Measurements from ENCODE around the gene ACOXL.

Gene ACOXL

DNA sequence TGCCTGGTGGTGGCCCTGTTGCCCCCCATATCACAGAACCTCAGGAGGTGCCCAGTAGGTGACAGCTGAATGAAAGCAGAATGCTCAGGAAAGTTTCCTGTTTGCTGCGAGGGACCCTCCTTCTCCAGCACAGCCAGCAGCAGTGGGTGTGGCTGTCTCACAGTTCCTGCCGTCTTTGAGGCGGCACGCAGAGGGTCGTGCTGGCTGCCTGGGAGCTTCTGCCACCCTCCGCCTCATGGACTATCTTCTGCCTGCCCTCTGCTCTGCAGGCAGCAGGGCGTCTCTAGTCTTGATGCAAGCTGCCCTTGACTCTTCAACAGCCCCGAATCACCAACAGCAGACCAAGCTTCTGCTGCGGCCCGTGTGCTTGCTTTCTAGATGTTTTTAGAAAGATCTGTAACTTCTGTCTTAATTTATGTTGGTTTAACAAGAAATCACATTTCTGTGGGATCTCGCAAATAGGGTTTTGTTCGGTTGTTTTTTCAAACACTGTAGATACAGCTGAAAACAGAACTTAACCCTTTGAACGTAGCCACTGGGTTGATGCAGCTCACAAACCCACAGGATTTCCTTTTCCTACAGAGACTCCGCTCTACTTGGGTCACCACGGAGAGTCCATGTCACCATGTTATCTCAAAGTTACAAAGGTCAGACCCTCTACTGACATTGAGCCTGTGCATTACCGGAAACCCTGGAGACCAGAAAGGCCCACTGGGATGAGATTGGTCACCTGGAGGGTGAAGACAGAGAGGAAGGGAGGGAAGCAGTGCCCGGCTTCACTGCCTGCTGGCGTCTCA is 144.9 kb downstream of the ACOXL start:
- peak; percentile 15 for DNase-seq

DNA sequence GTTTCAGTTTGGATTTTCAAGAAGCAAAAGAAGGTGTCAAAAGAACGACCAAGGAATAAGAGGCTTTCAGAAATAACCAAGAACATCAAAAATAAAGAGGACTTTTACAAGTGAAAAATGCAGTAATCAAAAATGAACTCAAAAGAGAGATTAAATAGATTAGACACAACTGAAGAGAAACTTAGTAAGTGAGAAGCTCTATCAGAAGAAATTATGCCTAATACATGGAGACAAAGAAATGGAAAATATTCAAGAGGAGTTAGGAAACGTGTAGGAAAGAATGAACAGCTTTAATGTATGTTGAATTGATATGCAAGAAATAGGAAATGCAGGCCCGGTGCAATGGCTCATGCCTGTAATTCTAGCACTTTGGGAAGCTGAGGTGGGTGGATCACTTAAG is 145.8 kb downstream of the ACOXL start:
- DNase-seq, result no peak

DNA sequence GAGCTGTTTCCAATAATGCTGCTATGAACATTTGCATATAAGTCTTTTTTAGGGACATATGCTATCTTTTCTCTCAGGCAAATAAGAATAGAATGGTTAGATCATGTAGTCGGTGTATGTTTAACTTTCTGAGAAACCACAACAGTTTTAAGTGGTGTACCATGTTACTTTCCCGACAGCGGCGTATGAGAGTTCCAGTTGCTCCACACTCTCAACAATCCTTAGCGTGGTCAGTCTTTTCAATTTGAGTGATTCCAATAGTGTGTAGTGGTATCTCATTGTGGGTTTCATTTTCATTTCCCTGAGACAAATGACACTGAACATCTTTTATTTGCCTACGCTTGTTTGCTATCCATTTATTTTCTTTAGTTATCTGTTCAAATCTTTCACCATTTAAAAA is 149.5 kb downstream of the ACOXL start:
- no peak for DNase-seq

GRCh38 chr2:110883406-110883805 is 151.0 kb downstream of the ACOXL start:
- no peak for DNase-seq

DNA sequence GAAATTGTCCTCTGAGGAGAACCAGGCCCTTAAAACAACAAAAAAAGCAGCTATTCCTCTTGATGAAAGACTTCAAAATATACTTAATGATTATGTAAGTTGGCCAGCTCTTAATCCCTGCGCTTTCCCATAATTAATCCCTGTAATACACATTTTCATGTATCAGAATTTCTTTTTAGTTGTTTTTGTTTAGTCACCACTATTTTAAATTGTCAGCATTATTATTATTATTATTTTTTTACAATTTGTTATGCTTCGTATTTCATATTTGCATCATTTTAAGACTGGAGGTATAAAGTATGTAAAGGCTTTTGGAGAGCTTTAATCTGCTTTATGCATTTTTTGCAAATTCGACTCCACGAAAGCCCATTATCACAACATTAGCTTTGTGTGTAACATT is 152.9 kb downstream of the ACOXL start:
- DNase-seq, result no peak

DNA sequence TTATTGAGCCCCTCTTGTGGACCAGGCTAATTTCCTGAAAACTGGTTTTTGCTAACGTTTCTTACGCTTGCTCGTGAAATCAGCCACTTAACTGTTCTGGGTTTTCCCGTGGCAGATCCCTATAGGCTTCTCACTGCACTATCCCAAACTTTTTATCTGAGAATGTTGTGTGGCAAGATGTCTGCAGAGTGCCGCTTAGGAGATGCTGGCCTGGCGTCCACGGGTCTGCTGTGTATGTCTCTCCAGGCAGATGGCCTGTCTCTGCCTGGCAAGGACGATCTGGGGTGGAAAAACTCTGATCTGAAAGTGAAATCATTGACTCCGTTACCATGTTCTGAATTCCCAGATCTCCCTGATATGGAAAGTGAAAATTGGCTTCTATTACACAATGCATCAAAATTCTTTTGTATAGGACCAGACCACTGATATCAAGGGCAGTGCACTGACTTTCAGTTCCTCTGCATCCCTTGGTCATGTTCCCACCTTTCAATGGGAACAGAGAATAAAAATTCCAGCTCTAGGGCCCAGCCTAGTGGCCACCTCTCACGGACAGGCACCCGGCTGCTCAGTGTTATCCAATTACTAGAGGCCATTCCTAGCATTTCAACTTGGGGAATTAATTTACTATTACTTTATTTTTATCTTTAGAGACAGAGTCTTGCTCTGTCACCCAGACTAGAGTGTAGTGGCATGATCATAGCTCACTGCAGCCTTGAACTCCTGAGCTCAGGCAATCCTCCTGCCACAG is 154.6 kb downstream of the ACOXL start:
- DNase-seq, result no peak

DNA sequence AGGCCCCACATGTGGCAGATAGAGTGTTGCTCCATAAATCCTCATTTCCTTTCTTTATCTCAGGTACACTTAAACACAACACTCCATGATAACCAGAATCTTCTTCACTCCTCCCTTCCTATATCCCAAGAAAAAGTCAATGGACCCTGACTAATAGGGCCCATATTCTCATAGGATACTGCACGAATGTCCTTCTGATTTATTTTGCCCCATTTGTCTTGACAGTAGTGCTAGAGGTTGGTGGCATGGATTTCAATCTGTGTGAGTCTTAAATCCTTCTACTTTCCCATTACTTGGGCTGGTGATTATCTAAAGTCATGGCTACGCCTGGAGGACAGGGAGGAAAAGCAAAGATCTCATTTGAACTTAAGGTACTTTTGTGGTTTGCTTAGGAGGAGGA is 156.0 kb downstream of the ACOXL start:
- DNase-seq, result no peak

DNA sequence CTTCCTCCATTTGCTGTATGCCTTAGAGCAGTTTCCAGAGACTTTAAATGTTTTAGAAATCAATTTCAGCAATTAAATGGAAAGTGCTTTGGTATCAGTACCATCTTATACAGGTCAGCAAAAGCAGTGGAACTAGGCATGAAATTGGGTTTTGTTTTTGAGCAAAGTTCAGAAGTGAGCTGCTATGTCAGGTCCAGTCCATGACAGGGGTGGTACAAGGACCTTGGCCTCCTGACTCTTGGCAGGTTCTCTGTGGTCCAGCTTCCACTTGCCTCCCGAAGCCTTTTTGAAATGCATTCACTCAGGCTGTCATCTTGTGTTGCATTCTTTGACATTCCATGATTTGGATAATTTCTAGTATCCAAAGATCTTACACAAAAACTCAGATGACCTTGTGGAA is 159.3 kb downstream of the ACOXL start:
- no peak for DNase-seq

- no peak for DNase-seq
Observed at GRCh38 chr2:110896226-110896625, 163.9 kb downstream of the ACOXL start.

- DNase-seq, result no peak
Observed at GRCh38 chr2:110897966-110898365, 165.6 kb downstream of the ACOXL start.

GRCh38 chr2:110900191-110900590 is 167.8 kb downstream of the ACOXL start:
- DNase-seq, result no peak

- no peak for DNase-seq
Observed at GRCh38 chr2:110903548-110903947, 171.2 kb downstream of the ACOXL start.

DNA sequence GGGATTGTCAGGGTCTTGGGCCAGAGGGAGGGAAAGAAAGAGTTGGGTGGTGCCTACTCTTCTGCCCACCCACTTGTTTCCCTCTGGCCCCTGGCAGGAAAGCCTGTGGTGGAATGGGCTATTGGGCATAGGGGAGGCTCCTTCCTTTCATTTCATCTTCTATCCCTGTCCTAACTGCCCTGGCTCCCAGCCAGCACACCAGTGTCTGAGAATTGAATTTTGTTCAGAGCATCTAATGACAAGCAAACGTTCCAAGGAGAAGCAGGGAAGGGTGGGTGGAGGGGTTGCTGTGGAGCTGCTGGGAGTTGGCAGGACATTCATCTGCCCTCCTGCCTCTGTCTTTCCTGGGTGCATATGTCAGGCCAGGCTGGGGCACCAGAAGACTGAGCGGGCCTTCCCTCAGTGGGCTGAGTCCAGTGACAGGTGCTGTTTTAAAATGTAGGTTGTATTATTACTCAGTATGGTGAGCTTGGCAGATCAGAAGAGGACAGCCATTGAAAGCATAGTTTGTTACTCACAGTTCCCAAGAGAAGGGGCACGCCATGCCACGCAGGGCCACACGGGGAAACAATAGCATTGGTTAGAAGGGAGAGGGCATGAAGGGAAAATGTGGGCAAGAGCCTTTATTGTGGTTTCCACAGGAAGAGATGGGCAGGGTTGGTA is 171.9 kb downstream of the ACOXL start:
- DNase-seq, result no peak

DNA sequence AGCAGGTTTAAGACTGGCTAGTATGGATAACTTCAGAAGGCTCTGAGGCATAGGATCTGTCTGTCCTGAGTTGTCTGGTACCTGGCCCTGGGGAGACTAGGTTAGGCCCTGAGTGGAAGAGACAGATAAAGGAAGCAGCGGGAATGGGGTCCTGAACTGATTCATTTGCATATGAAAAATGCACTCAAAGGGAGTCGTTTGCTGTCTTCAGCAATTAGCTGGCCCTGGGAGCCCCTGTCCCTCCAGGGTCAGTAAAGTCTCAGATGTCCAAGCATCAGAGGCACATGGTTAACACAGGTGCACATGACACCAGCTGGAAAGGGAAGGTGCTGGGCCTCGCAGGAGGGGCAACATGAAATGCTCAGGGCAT is 172.4 kb downstream of the ACOXL start:
- no peak for DNase-seq

GRCh38 chr2:110905217-110905616 is 172.8 kb downstream of the ACOXL start:
- DNase-seq, result no peak

DNA sequence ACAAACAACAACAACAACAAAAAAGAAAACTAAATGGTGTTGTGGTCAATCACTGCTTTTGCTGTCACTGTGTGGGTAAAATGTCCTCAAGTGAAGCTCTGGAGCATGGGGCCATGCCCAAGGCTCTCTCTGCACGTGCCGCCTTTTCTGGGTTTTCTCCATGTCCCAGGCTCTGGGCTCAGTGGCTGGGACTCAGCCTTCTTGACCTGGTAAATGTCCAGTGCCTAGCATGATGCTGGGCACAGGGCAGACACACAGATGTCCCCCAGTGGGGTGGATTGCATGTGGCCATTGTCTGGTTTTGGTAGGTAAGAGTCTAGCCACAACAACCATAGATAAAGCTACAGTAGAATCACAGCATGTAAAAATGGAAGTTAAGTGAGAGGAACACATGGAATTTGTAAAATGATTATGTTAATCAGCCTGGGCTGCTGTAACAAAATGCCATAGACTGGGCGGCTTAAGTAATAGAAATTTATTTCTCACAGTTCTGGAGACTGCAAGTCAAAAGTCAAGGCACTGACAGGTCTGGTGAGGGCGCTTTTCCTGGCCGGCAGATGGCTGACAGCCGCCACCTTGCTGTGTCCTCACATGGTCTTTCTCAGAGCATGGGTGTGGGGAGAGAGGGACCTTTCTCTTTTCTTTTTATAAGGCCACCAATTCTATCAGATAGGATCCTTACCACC is 174.4 kb downstream of the ACOXL start:
- DNase-seq, result no peak

DNA sequence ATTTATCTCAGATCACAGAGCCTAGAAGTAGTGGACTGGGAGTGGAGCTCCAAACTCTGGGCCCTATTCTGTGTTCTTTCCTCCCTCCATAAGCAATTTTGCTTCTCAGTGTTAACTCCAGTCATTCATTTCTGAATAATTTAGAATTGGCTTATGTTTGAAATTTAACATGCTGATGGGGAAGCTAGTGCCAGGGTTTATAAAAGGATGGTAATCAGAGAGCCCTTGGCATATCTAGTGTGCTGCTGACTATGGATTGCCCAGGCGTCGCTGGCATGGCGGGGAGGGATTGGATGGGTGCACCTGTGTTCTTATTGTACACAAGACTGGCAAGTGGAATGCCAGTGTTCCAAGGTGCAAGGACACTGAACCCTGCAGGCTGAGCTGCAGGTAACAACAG is 177.1 kb downstream of the ACOXL start:
- DNase-seq, result no peak

DNA sequence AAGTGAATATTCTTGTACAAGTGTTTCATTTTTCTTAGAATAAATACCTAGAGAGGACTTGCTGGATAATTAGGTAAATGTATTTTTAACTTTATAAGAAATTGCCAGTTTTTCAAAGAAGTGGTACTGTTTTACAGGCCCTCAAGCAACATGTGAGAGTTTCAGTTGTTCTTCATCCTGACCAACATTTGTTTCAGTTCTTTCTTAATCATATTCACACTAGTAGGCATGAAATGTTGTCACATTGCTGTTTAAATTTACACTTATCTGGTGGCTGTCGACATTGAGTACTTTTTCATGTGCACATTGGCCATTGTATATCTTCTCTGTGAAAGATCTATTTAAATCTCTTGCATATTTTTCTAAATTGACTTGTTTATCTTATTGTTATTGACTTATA is 178.1 kb downstream of the ACOXL start:
- no peak for DNase-seq

DNA sequence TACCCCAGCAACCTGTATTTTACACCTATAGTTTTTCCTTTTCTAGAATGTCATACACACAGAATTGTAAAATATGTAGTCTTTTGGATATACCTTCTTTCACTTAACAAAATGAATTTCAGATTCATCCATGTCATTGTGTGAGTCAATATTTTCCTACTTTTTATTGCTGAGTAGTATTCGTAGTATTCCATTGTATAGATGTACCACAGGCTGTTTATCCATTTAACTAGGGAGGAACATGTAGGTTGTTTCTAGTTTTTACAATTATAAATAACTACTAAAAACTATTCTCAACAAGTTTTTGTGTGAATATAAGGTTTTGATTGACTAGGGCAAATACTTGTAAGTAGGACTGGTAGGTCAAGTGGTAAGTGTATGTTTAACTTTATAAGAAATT is 187.4 kb downstream of the ACOXL start:
- DNase-seq, result no peak

DNA sequence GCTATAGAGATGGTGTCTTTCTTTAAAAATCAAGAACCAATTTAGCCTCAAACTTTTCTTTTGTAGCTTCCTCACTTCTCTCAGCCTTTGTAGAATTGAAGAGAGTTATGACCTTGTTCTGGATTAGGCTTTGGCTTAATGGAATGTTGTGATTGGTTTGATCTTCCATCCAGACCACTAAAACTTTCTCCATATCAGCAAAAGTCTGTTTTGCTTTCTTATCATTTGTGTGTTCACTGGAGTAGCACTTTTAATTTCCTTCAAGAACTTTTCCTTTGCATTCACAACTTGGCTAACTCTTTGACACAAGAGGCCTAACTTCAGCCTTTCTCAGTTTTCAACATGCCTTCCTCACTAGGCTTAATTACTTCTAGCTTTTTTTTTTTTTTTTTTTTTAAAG is 193.1 kb downstream of the ACOXL start:
- no peak for DNase-seq

- DNase-seq, result no peak
Observed at GRCh38 chr2:110927526-110927925, 195.2 kb downstream of the ACOXL start.

GRCh38 chr2:110929528-110929927 is 197.2 kb downstream of the ACOXL start:
- no peak for DNase-seq

- no peak for DNase-seq
Observed at GRCh38 chr2:110931648-110932047, 199.3 kb downstream of the ACOXL start.

GRCh38 chr2:110933420-110933819 is 201.0 kb downstream of the ACOXL start:
- no peak for DNase-seq

Measured in hematopoietic multipotent progenitor cell treated with erythropoietin and hydrocortisone succinate and interleukin-3 and kit ligand, for 6 days (in vitro differentiated cells).